Measurements from ENCODE around the gene MYH16.

Gene MYH16

GRCh38 chr7:99324559-99324958 is 51.9 kb downstream of the MYH16 start:
- DNase-seq (ENCODE audit: low read depth), result no peak
- peak overlapping the region; percentile 83 for H3K4me3 ChIP-seq (replicated peaks; ENCODE audit: low read depth, low read length)
- TF ChIP-seq, protein P1, sequence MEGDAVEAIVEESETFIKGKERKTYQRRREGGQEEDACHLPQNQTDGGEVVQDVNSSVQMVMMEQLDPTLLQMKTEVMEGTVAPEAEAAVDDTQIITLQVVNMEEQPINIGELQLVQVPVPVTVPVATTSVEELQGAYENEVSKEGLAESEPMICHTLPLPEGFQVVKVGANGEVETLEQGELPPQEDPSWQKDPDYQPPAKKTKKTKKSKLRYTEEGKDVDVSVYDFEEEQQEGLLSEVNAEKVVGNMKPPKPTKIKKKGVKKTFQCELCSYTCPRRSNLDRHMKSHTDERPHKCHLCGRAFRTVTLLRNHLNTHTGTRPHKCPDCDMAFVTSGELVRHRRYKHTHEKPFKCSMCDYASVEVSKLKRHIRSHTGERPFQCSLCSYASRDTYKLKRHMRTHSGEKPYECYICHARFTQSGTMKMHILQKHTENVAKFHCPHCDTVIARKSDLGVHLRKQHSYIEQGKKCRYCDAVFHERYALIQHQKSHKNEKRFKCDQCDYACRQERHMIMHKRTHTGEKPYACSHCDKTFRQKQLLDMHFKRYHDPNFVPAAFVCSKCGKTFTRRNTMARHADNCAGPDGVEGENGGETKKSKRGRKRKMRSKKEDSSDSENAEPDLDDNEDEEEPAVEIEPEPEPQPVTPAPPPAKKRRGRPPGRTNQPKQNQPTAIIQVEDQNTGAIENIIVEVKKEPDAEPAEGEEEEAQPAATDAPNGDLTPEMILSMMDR (IDR thresholded peaks at IDR 0.05; ENCODE audit: low read length, missing control alignments), result no peak

- TF ChIP-seq, protein P1 (IDR thresholded peaks at IDR 0.05; ENCODE audit: low read length, missing control alignments), result no peak
- H3K4me3 ChIP-seq (replicated peaks; ENCODE audit: low read depth, low read length), result peak overlapping the region; percentile 83
- DNase-seq (ENCODE audit: low read depth), result no peak
These were observed 52.4 kb downstream of the MYH16 start for GRCh38 chr7:99325001-99325493.

DNA sequence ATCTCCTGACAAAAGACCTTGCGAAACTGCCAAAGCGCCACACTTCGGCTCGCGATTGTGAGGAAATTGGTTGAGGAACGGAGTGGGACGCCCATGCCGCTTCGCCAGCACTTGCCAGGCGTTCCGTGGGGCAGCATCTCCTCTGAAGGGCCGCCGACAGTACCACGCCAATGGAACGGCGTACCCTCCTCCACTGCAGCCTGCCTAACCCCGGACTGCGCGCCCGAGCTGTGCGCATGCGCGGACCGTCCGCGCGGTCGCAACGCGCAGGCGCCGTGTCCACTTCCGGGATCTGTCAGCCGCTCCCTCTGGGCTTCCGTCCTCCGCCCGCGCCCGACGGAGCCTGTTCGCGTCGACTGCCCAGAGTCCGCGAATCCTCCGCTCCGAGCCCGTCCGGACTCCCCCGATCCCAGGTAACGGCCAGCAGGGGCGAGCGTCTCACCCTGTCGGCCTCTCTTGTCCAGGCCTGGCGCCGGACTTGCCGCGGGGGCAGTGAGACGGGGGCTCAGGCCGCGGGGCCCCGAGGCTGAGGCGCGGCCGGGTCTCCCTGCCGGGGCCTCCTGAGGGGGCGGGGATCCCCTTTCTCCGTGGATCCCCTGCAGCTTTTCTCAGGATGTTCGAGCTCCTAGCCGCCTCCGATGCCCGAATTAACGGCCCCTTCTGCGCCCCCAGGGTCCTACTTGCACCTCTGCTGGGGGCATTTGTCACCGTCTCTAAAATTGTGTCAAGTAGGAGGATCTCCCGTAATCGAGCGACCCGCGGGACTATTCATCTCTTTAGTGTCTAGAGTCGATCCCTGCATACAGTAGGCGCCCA is 53.2 kb downstream of the MYH16 start, which contains the start of gene ARPC1A:
ARPC1A (plus strand) TSS at position 307 of the 816 bp plus-strand sequence. CDS start 7,456 bp downstream, outside the sequence.
- DNase-seq (ENCODE audit: low read depth), result peak; percentile 95
- TF ChIP-seq, protein P1 (IDR thresholded peaks at IDR 0.05; ENCODE audit: low read length, missing control alignments), result peak; percentile 17
- H3K4me3 ChIP-seq (replicated peaks; ENCODE audit: low read depth, low read length), result peak within 1 kb of the TSS; percentile 83

- peak overlapping the region; percentile 83 for H3K4me3 ChIP-seq (replicated peaks; ENCODE audit: low read depth, low read length)
- no peak for DNase-seq (ENCODE audit: low read depth)
- TF ChIP-seq, protein P1 (IDR thresholded peaks at IDR 0.05; ENCODE audit: low read length, missing control alignments), result no peak
These were observed 53.8 kb downstream of the MYH16 start for GRCh38 chr7:99326408-99326782.

GRCh38 chr7:99330314-99330961 is 57.8 kb downstream of the MYH16 start:
- peak; percentile 91 for DNase-seq (ENCODE audit: low read depth)
- peak overlapping the region; percentile 6 for H3K4me3 ChIP-seq (replicated peaks; ENCODE audit: low read depth, low read length)

GRCh38 chr7:99331002-99331401 is 58.4 kb downstream of the MYH16 start:
- no peak for DNase-seq (ENCODE audit: low read depth)
- TF ChIP-seq, protein P1 (IDR thresholded peaks at IDR 0.05; ENCODE audit: low read length, missing control alignments), result no peak
- no peak overlapping the region for H3K4me3 ChIP-seq (replicated peaks; ENCODE audit: low read depth, low read length)

DNA sequence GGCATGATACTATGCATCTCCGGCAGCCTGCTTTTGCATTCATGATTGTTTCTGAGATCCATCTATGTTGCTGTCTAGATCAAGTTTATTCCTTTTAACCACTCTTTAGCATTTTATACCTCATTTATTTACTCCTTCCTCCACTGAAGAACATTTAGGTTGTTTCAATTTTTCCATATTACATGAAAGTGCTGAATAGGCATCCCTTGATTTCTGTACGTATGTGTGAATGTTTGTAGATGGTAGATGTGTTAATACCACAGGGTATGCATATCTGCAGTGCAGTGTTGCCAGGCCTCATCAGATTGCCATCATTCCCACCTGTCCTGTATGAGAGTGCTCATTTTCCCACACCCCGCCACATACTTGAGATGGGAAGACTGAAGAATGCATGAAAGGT is 67.0 kb downstream of the MYH16 start:
- TF ChIP-seq, protein P1 (IDR thresholded peaks at IDR 0.05; ENCODE audit: low read length, missing control alignments), result no peak
- no peak for DNase-seq (ENCODE audit: low read depth)
- no peak overlapping the region for H3K4me3 ChIP-seq (replicated peaks; ENCODE audit: low read depth, low read length)
